ENCODE data around the gene RTL10. TPM values are rescaled to one million over a fixed set of nuclear protein-coding genes. Genes with fewer than 3 reads are reported as not detected.

Gene RTL10
- total RNA-seq, 2 donors from 2014 or later, result 20.6 to 22.2 TPM

DNA sequence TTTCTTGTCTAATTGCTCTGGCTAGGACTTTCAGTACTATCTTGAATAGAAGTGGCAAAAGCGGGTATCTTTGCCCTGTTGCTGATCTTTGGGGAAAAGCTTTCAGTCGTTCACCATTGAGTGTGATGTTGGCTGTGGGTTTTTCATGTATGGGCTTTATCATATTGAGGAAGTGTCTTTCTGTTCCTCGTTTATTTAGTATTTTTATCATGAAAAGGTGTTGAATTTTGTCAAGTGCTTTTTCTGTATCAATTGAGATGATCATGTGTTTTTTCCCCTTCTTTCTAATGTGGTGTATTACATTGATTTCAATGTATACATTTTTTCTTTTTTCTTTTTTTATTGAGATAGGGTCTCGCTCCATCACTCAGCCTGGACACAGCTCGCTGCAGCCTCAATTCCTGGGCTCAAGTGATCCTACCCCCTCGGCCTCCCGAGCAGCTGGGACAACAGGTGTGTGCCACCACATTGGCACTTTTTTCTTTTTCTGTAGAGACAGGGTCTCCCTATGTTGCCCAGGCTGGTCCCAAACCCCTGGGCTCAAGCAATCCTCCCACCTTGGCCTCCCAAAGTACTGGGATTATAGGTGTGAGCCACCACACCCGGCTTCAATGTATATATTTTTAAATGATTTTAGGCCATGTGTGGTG, 5.3 kb upstream of the RTL10 start:
- Mint-ChIP-seq H3K36me3 (ENCODE audit: low read depth) (no peaks in the 10 kb centered on the region), H3K4me3 (no peak overlapping the region), H3K27me3 (ENCODE audit: insufficient read depth) (no peaks in the 10 kb centered on the region), H3K4me1 (peaks cover 8% of the 10 kb centered on the region), H3K27ac (no peak overlapping the region), H3K9me3 (no peaks in the 10 kb centered on the region)
- WGBS, 2 experiments (ENCODE audit: insufficient coverage in 1 of 2, insufficient read length in 1 of 2), result 95 to 100% methylated on average over 3 to 8 of the region's 8 CpGs
- Histone ChIP-seq H3K9ac (ENCODE audit: extremely low read depth, low read length, poor library complexity, severe bottlenecking) (no peak overlapping the region), H3K36me3 (ENCODE audit: control insufficient read depth, insufficient read depth, low read length) (no peaks in the 10 kb centered on the region), H3K9me3 (ENCODE audit: control insufficient read depth, low read length) (no peaks in the 10 kb centered on the region), H3K27ac (ENCODE audit: low read depth, low read length) (no peak overlapping the region), H3K4me3 (ENCODE audit: low read length) (no peak overlapping the region), H3K4me1 (ENCODE audit: control insufficient read depth, insufficient read depth, low read length) (no peaks in the 10 kb centered on the region), H3K27me3 (ENCODE audit: control insufficient read depth, insufficient read depth, low read length, poor library complexity, severe bottlenecking) (no peaks in the 10 kb centered on the region)
- peak; percentile 3 for DNase-seq
- TF ChIP-seq, protein P1, sequence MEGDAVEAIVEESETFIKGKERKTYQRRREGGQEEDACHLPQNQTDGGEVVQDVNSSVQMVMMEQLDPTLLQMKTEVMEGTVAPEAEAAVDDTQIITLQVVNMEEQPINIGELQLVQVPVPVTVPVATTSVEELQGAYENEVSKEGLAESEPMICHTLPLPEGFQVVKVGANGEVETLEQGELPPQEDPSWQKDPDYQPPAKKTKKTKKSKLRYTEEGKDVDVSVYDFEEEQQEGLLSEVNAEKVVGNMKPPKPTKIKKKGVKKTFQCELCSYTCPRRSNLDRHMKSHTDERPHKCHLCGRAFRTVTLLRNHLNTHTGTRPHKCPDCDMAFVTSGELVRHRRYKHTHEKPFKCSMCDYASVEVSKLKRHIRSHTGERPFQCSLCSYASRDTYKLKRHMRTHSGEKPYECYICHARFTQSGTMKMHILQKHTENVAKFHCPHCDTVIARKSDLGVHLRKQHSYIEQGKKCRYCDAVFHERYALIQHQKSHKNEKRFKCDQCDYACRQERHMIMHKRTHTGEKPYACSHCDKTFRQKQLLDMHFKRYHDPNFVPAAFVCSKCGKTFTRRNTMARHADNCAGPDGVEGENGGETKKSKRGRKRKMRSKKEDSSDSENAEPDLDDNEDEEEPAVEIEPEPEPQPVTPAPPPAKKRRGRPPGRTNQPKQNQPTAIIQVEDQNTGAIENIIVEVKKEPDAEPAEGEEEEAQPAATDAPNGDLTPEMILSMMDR (conservative IDR thresholded peaks at IDR 0.05), result no peak

- TF ChIP-seq, protein P1 (conservative IDR thresholded peaks at IDR 0.05), result no peak
- H3K4me3 ChIP-seq (ENCODE audit: low read length), result no peak overlapping the region
- Mint-ChIP-seq H3K4me1 (peaks cover 24% of the 10 kb centered on the region), H3K9me3 (no peaks in the 10 kb centered on the region), H3K27ac (no peak overlapping the region), H3K4me3 (no peak overlapping the region), H3K36me3 (ENCODE audit: low read depth) (peaks cover 6% of the 10 kb centered on the region), H3K27me3 (ENCODE audit: insufficient read depth) (no peaks in the 10 kb centered on the region)
- H3K36me3 ChIP-seq (ENCODE audit: control insufficient read depth, insufficient read depth, low read length), result peaks cover 4% of the 10 kb centered on the region
- H3K4me1 ChIP-seq (ENCODE audit: control insufficient read depth, insufficient read depth, low read length), result no peaks in the 10 kb centered on the region
- DNase-seq, result no peak
- H3K9ac ChIP-seq (ENCODE audit: extremely low read depth, low read length, poor library complexity, severe bottlenecking), result no peak overlapping the region
- H3K27me3 ChIP-seq (ENCODE audit: control insufficient read depth, insufficient read depth, low read length, poor library complexity, severe bottlenecking), result no peaks in the 10 kb centered on the region
- WGBS, 2 experiments (ENCODE audit: insufficient coverage in 1 of 2, insufficient read length in 1 of 2), result 93 to 98% methylated on average over 2 to 3 of the region's 3 CpGs
- H3K27ac ChIP-seq (ENCODE audit: low read depth, low read length), result no peak overlapping the region
- no peaks in the 10 kb centered on the region for H3K9me3 ChIP-seq (ENCODE audit: control insufficient read depth, low read length)
These were observed 2.7 kb upstream of the RTL10 start for GRCh38 chr22:19857382-19857781.

DNA sequence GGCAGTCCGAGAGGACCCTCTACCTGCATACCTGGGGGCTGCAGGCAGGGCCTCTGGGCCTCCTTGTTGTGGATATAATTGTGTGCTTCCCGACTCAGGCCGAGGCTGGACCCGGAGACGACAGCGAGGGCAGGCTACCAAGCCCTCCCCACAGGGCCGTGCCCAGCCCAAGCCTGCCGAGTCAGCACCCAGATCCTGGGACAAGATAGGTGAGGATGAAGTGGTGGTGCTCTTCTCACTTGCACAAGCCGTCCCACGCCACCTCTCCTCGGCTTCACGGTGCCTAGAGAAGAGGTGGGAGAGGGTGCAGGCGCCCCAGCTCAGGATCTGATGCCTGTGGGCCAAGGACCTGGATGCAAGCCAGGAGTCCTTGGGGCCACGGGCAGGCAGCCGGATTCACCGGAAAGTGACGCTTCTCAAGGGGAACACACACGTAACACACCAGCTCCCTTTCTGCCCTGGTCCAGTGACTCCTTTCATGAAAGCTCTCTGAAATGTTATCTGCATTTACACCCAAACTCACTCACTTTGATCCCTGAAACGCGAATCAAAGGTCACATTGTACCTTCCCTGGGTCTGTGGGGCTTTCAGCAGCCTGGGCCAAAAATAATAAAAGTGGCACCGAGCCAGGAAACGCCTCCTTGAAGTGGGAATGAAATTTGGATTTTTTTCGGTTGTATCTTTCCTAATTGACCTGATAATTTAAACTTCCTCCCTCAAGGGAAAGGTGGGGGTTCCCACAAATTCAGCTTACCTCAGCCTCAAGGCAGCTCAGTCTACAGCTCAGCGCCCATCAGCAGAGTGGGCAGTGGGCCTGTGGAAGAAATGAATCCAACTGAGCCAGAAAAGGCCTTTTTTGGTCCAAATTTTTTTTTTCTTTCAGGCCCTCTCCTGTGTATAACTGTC, 1.1 kb upstream of the RTL10 start:
- no peaks in the 10 kb centered on the region for H3K27me3 Mint-ChIP-seq (ENCODE audit: insufficient read depth)
- peak; percentile 85 for DNase-seq
- H3K27ac ChIP-seq (ENCODE audit: low read depth, low read length), result no peak overlapping the region

More for the DNA sequence above, 1.1 kb upstream of the RTL10 start:
- Histone ChIP-seq H3K9ac (ENCODE audit: extremely low read depth, low read length, poor library complexity, severe bottlenecking) (peak overlapping the region; percentile 85), H3K4me1 (ENCODE audit: control insufficient read depth, insufficient read depth, low read length) (no peaks in the 10 kb centered on the region), H3K36me3 (ENCODE audit: control insufficient read depth, insufficient read depth, low read length) (peaks cover 18% of the 10 kb centered on the region), H3K9me3 (ENCODE audit: control insufficient read depth, low read length) (no peaks in the 10 kb centered on the region), H3K4me3 (ENCODE audit: low read length) (peak overlapping the region; percentile 95), H3K27me3 (ENCODE audit: control insufficient read depth, insufficient read depth, low read length, poor library complexity, severe bottlenecking) (no peaks in the 10 kb centered on the region)
- Mint-ChIP-seq H3K4me3 (peak overlapping the region; percentile 96), H3K9me3 (no peaks in the 10 kb centered on the region), H3K4me1 (peaks cover 25% of the 10 kb centered on the region), H3K36me3 (ENCODE audit: low read depth) (peaks cover 10% of the 10 kb centered on the region), H3K27ac (peak overlapping the region; percentile 90)
- 51 to 68% methylated on average over 10 to 24 of the region's 24 CpGs for WGBS, 2 experiments (ENCODE audit: insufficient coverage in 1 of 2, insufficient read length in 1 of 2)
- TF ChIP-seq, protein P1 (conservative IDR thresholded peaks at IDR 0.05), result peak; percentile 30
